K562 (cell line): ENCODE measurements around the gene OLFML2A. TPM values are rescaled to one million over a fixed set of nuclear protein-coding genes. Genes with fewer than 3 reads are reported as not detected.

ENCODE experiments used
- ATAC-seq: fragments of 200-7000 bp; cut with Tn5 transposase; 3 replicates; pipeline ENCODE4 v1.9.1; 2020; ENCODE audit warnings: moderate library complexity
- BruUV-seq: library from RNA; stranded (reverse); fragments of 400-500 nt; replicated peaks from 2 replicates; lab custom pipeline; 2021; lab: Mats Ljungman, UMichigan
- CTCF ChIA-PET: fragments of 300-600 bp; formaldehyde crosslinking; extraction: SDS; loops from one replicate; lab custom pipeline; 2021; ENCODE audit warnings: low intra/inter-chr PET ratio; lab: Yijun Ruan, JAX
- POLR2A ChIA-PET: fragments of 300-600, 350-650 bp; sonication (Branson Sonifier 250); formaldehyde crosslinking; extraction: SDS; loops from one replicate; lab custom pipeline; 2021; ENCODE audit warnings: antibody characterized with exemption, inconsistent platforms; lab: Yijun Ruan, JAX
- DNase-seq, 4 experiments: peaks; one replicate each; pipeline versions ENCODE4 v3.0.0 to v3.0.0-alpha.2; 2011 to 2018; ENCODE audit warnings: low spot score in 3 of 4, mixed read lengths in 3 of 4; ENCODE audit errors: extremely low read depth in 1 of 4
- FAIRE-seq: peaks from 2 replicates; lab custom pipeline; 2011; peaks lifted over from hg19 to GRCh38; lab: Jason Lieb, UNC
- H2AFZ ChIP-seq: 2 replicates; pipeline ENCODE4 v1.6.0; 2011; ENCODE audit warnings: low read depth, low read length, control low read depth, inconsistent platforms
- H3K27ac ChIP-seq: fragments of 200-600 bp; 3 replicates; pipeline ENCODE4 v1.8.0; 2011; ENCODE audit warnings: low read depth, mild to moderate bottlenecking, control low read depth, inconsistent platforms, low read length, moderate library complexity, mixed read lengths; ENCODE audit errors: extremely low read depth
- H3K27me3 ChIP-seq, 2 experiments: fragments of 300-600 bp in 1 of 2; 2 replicates in 1 of 2; 3 replicates in 1 of 2; pipeline versions ENCODE4 v1.6.0 to v1.8.0; 2011; ENCODE audit warnings: inconsistent platforms in 2 of 2, low read length in 2 of 2, mild to moderate bottlenecking in 1 of 2, mixed read lengths in 1 of 2, moderate library complexity in 1 of 2; ENCODE audit not compliant: control insufficient read depth in 2 of 2, insufficient read depth in 2 of 2
- H3K36me3 ChIP-seq: fragments of 300-600 bp; 3 replicates; pipeline ENCODE4 v1.8.0; 2011; ENCODE audit warnings: mild to moderate bottlenecking, low read length, inconsistent platforms; ENCODE audit not compliant: control insufficient read depth, insufficient read depth
- H3K4me1 ChIP-seq, 2 experiments: fragments of 200-600 bp in 1 of 2; replicated peaks in 1 of 2; 2 replicates in 1 of 2; 3 replicates in 1 of 2; pipeline versions ENCODE4 v1.5.1 to v1.8.0; 2011; ENCODE audit warnings: inconsistent platforms in 2 of 2, low read length in 2 of 2, mild to moderate bottlenecking in 1 of 2, mixed read lengths in 1 of 2, moderate library complexity in 1 of 2; ENCODE audit not compliant: control insufficient read depth in 2 of 2, insufficient read depth in 2 of 2
- H3K4me2 ChIP-seq: 2 replicates; pipeline ENCODE4 v1.6.1; 2011; ENCODE audit warnings: low read length, control low read depth, inconsistent platforms, mixed read lengths; ENCODE audit not compliant: insufficient read depth
- H3K4me3 ChIP-seq: fragments of 200-600 bp; sonication (generic), shearing (Covaris generic); 2 replicates; pipeline ENCODE4 v1.5.1; 2016; ENCODE audit warnings: control low read depth, inconsistent platforms
- H3K79me2 ChIP-seq: fragments of 200-600 bp; 3 replicates; pipeline ENCODE4 v1.8.0; 2011; ENCODE audit warnings: low read length, inconsistent platforms; ENCODE audit not compliant: control insufficient read depth, insufficient read depth
- H3K9ac ChIP-seq, 2 experiments: 2 replicates each; pipeline versions ENCODE4 v1.6.0 to v1.6.1; 2011; ENCODE audit warnings: low read depth in 2 of 2, low read length in 2 of 2, control low read depth in 1 of 2, inconsistent platforms in 1 of 2, mild to moderate bottlenecking in 1 of 2, mixed read lengths in 1 of 2; ENCODE audit not compliant: insufficient read depth in 1 of 2
- H3K9me1 ChIP-seq: one replicate; pipeline ENCODE4 v1.6.0; 2011; ENCODE audit warnings: inconsistent platforms, mild to moderate bottlenecking, low read length, moderate library complexity; ENCODE audit not compliant: control insufficient read depth, insufficient read depth
- H3K9me3 ChIP-seq: replicated peaks from 2 replicates; pipeline ENCODE4 v1.5.1; 2011; ENCODE audit warnings: low read depth, low read length, inconsistent platforms; ENCODE audit not compliant: control insufficient read depth, insufficient read depth
- H4K20me1 ChIP-seq: replicated peaks from 2 replicates; pipeline ENCODE4 v1.6.1; 2011; ENCODE audit warnings: low read length, inconsistent platforms, mixed read lengths; ENCODE audit not compliant: control insufficient read depth, insufficient read depth
- BHLHE40 ChIP-seq: IDR thresholded peaks from 2 replicates; pipeline ENCODE4 v1.6.1; 2011; ENCODE audit warnings: low read length, improper control_type of control experiment
- CEBPB ChIP-seq: fragments of 450-650 bp; IDR thresholded peaks from 2 replicates; pipeline ENCODE4 v1.6.1; 2016; ENCODE audit warnings: missing genetic modification characterization, missing compliant biosample characterization
- ID3 ChIP-seq, 2 experiments: fragments of 250-450 bp in 1 of 2; fragments of 450-650 bp in 1 of 2; sonication (Bioruptor Pico) in 1 of 2; IDR thresholded peaks; 2 replicates each; pipeline versions ENCODE4 v1.6.1 to v1.8.0; 2016 to 2021; ENCODE audit warnings: mild to moderate bottlenecking in 2 of 2, moderate library complexity in 2 of 2, missing compliant biosample characterization in 1 of 2, missing genetic modification characterization in 1 of 2
- NFIC ChIP-seq: fragments of 450-650 bp; IDR thresholded peaks from 2 replicates; pipeline ENCODE4 v1.6.1; 2017; ENCODE audit warnings: mild to moderate bottlenecking, inconsistent platforms
- RAD51 ChIP-seq: fragments of 450-650 bp; IDR thresholded peaks from 2 replicates; pipeline ENCODE4 v1.7.1; 2016; ENCODE audit warnings: low read depth, mild to moderate bottlenecking, borderline replicate concordance
- TCF7L2 ChIP-seq: fragments of 150-350 bp; IDR thresholded peaks from 2 replicates; pipeline ENCODE4 v1.6.1; 2016; ENCODE audit warnings: low read depth, mild to moderate bottlenecking, low read length, moderate library complexity
- TGIF2 ChIP-seq: sonication (generic); formaldehyde crosslinking; IDR thresholded peaks from 2 replicates; pipeline ENCODE4 v1.8.1; 2022; ENCODE audit warnings: mild to moderate bottlenecking, missing genetic modification reagents, moderate library complexity
- WGBS: fragments of 100-300 bp; shearing (Covaris generic); methylation state at CpG from one replicate; pipeline ENCODE4 v1.1.6; 2016; ENCODE audit warnings: low coverage, mixed read lengths; ENCODE audit not compliant: insufficient coverage; ENCODE audit errors: missing lambda C conversion rate; 5-methylcytosine and 5-hydroxymethylcytosine counted together
- in situ Hi-C: fragments of 300-500 bp; cut with MboI; formaldehyde crosslinking; loops from 4 replicates; pipeline ENCODE4 v1.15.0; 2018; ENCODE audit warnings: inconsistent platforms, mixed read lengths
- intact Hi-C: fragments of 100-400 bp; cut with micrococcal nuclease; formaldehyde crosslinking; loops from 2 replicates; pipeline ENCODE4 v1.14.2; 2022
- polyA plus RNA-seq, 8 experiments: library from polyadenylated mRNA; depleted of rRNA in 4 of 8; stranded (reverse) in 5 of 8; unstranded in 3 of 8; fragments of >200 nt; fragmentation: Nextera tagmentation in 2 of 8; fragmentation: Illumina TruSeq in 1 of 8; extraction: Ambion mirVana in 2 of 8; extraction: Trizol in 1 of 8; gene quantifications; 2 replicates each; pipeline versions ENCODE4 v1.2.1 to v1.2.3, GENCODE V29; 2011 to 2014; ENCODE audit warnings: inconsistent platforms in 1 of 8, missing spikeins in 1 of 8
- total RNA-seq, 7 experiments: library from RNA; depleted of rRNA in 6 of 7; stranded (reverse); fragments of >200 nt in 6 of 7; fragmentation: Illumina TruSeq in 2 of 7; extraction: Trizol in 2 of 7; gene quantifications; 2 replicates each; pipeline versions ENCODE4 v1.2.1 to v1.2.3, GENCODE V29; 2011 to 2021; ENCODE audit warnings: low replicate concordance in 1 of 7
- TF ChIP-seq, protein P1 (sequence below): fragments of 250-450 bp; sonication (Bioruptor Pico); IDR thresholded peaks from 2 replicates; pipeline ENCODE4 v1.8.0; 2021; ENCODE audit warnings: mild to moderate bottlenecking, moderate library complexity

OLFML2A gene
- total and polyA plus RNA-seq, 9 of the 15 experiments (the other 6 are each of a cell fraction or from before 2014, with no cell fraction given): 0.16 TPM; not detected in 8

- WGBS: 51% methylated on average over 6 of the region's 6 CpGs
- Histone ChIP-seq H3K79me2 (no peaks in the 10 kb centered on the region), H3K4me3 (no peak overlapping the region), H3K9me1 (no peaks in the 10 kb centered on the region), H3K27me3 (no peaks in the 10 kb centered on the region), H3K27ac (no peak overlapping the region), H3K4me1 (peaks cover 0 to 4% of the 10 kb centered on the region in 2 experiments; a peak in 2 of 5 replicates), H3K9me3 (no peaks in the 10 kb centered on the region), H3K9ac (no peak overlapping the region), H4K20me1 (no peaks in the 10 kb centered on the region), H3K36me3 (no peaks in the 10 kb centered on the region), H2AFZ (no peak overlapping the region), H3K4me2 (no peak overlapping the region)
- DNase-seq (no peak), FAIRE-seq (no peak), ATAC-seq (no peak)
- intact Hi-C loops (no loop called here), in situ Hi-C loops (loop anchor here (10.0 kb wide), 1 partner anchor 52 kb away; no protein-coding TSS in a partner anchor)
- POLR2A ChIA-PET: interaction anchor here (0.9 to 3.6 kb wide), 3 partner anchors 9 to 51 kb away, joined by 3 to 13 read pairs (median 6); no protein-coding TSS in a partner anchor
- no TSS peak for BruUV-seq
- TF ChIP-seq TCF7L2: no peak
- no peak for TF ChIP-seq RAD51
- peak; percentile 27; the same call in 1 of the 2 replicates for TF ChIP-seq CEBPB
- CTCF ChIA-PET: interaction anchor here (1.2 kb wide), 1 partner anchor 73 kb away, joined by 3 read pairs; no protein-coding TSS in a partner anchor
Observed at GRCh38 chr9:124846969-124847368, 70.0 kb downstream of the OLFML2A start.

DNA sequence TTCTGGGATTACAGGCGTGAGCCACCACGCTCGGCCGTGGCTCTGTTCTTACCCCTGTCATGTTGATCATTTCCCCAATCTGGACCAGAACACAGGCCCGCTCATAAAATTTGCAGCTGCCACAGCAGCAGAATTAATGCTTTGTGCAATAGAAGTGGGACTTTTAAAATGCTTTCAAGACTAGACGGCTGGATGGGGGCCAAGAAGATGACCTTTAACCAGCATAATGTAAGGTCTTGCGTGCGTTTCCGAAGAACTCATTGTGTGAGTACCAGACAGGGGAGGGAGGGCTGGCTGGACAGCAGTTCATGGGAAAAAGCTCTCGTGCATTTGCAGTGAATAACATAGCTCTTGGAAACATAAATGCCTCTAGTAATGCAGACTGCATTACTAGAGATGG is 72.9 kb downstream of the OLFML2A start:
- Histone ChIP-seq H4K20me1 (no peaks in the 10 kb centered on the region), H3K4me3 (no peak overlapping the region), H3K9me1 (no peaks in the 10 kb centered on the region), H3K4me1 (peaks cover 0 to 23% of the 10 kb centered on the region in 2 experiments; a peak in 3 of 5 replicates), H3K36me3 (no peaks in the 10 kb centered on the region), H3K4me2 (no peak overlapping the region), H3K27me3 (no peaks in the 10 kb centered on the region), H3K9me3 (no peaks in the 10 kb centered on the region), H3K9ac (no peak overlapping the region), H3K79me2 (no peaks in the 10 kb centered on the region), H2AFZ (no peak overlapping the region), H3K27ac (no peak overlapping the region)
- intact Hi-C loops: loop anchor here (5.0 kb wide), 2 partner anchors 232 to 522 kb away; no protein-coding TSS in a partner anchor
- ChIA-PET POLR2A (interaction anchor here (1.3 to 3.9 kb wide), 3 partner anchors 9 to 96 kb away, joined by 4 to 39 read pairs (median 5); partner anchors contain the start of genes ARPC5L and RPL35), CTCF (interaction anchor here (1.0 kb wide), 1 partner anchor 51 kb away, joined by 3 read pairs; no protein-coding TSS in a partner anchor)
- no peak for DNase-seq
- no peak for ATAC-seq
- no peak for TF ChIP-seq TGIF2
- peak; percentile 51 for TF ChIP-seq NFIC
- TF ChIP-seq ID3 (CRISPR knock-in tag; IDR thresholded peaks at IDR 0.05): no peak
- TF ChIP-seq ID3 (tag; IDR thresholded peaks at IDR 0.05): peak; percentile 96
- TF ChIP-seq, protein P1, sequence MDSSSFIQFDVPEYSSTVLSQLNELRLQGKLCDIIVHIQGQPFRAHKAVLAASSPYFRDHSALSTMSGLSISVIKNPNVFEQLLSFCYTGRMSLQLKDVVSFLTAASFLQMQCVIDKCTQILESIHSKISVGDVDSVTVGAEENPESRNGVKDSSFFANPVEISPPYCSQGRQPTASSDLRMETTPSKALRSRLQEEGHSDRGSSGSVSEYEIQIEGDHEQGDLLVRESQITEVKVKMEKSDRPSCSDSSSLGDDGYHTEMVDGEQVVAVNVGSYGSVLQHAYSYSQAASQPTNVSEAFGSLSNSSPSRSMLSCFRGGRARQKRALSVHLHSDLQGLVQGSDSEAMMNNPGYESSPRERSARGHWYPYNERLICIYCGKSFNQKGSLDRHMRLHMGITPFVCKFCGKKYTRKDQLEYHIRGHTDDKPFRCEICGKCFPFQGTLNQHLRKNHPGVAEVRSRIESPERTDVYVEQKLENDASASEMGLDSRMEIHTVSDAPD (CRISPR knock-in tag): no peak
- TF ChIP-seq BHLHE40: no peak
- in situ Hi-C loops: loop anchor here (5.0 to 10.0 kb wide), 3 partner anchors 55 to 522 kb away; partner anchors contain the start of gene NR6A1
- peak; percentile 80 for FAIRE-seq
- WGBS: 37% methylated on average over 10 of the region's 10 CpGs
- BruUV-seq: no TSS peak
